ENCODE results near the gene TMPRSS15. TPM values are rescaled to one million over a fixed set of nuclear protein-coding genes. Genes with fewer than 3 reads are reported as not detected.
A peak's percentile ranks its signal among the peaks of the same experiment; 100 is the strongest.

The TMPRSS15 gene
- polyA plus RNA-seq, 1 donor: 0.50 TPM

DNA sequence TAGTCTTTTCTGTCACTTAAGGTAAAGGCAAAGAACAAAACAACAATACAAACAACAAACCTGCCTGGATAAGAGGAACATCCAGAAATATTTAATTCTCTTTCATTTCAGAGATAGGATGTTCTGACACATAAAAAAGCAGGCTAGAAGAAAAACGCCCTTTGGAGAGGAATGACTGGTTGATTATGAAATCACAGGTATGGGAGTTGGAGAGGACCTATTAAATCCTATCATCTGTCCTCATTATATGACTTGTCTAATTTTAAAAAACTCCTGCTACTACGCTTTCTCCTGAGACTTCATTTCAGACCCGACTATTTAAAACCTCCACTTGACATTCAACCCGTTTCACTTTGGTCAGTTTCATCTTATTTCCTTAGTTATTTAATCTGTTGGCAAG is 54.1 kb downstream of the TMPRSS15 start:
- no peak for DNase-seq

DNA sequence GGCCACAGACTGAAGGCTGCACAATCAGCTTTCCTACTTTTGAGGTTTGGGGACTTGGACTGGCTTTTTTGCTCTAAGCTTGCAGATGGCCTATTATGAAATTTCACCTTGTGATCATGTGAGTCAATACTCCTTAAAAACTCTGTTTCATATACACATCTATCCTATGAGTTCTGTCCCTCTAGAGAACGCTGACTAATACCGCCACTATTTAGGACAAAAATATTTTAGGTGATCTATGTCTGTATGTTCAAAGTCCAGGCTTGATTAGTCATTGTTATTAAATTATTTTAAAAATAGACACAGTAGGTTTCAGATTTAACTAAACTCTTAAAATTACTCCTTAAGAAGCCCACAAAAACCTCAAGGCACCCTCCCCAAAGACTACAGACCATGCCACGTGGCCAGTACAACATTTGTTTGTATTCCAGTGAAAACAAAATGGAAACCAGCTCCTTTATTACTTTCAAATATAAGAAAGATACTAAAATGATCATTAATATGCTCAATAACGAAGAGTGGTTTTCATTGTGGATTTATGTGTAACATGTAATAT is 63.1 kb downstream of the TMPRSS15 start:
- no peak for DNase-seq

DNA sequence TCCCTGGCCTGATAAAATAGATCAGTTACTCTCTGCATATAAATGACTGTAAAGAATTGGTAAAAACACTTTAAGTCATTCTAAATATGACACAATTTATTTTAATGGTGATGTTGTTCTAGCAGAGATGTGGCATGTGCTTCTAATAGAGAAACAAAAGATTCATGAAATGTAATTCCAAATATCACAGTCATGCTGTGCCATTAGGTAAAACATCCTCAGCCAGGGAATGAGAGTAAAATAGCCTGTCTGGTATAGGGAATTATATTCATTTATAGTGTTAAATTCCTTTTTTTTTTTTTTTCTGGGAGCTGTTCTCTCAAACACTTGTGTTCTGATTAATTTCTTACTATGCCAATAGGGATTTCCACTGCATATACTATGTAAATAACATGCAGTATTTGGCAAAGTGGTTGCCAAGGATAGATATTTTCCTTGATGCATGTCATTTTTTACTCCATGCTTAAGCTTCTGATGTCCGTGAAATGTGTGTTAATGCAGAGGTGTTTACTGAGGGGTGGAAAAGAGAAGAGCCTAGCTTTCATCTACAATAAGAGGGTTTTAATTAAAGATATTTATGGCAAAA is 67.8 kb downstream of the TMPRSS15 start:
- no peak for DNase-seq

DNA sequence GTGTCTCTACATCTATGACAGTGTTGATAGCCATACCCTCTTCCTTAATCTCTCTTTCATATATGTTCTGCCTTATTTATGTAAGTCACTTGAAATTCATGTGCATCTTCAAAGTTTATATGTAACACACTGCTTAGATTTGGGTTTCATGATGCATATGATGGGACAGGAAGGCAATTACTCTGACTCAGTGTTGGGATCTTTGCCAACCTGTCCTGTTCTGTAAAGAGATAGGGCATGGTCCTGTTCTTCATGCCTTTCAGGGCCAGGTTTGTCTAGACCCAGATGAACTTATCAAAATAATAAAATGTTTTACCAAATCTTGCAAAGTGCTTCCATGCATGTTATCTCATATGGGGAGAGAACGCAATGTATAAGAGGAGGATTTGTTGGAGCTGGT is 69.5 kb downstream of the TMPRSS15 start:
- DNase-seq: no peak

DNA sequence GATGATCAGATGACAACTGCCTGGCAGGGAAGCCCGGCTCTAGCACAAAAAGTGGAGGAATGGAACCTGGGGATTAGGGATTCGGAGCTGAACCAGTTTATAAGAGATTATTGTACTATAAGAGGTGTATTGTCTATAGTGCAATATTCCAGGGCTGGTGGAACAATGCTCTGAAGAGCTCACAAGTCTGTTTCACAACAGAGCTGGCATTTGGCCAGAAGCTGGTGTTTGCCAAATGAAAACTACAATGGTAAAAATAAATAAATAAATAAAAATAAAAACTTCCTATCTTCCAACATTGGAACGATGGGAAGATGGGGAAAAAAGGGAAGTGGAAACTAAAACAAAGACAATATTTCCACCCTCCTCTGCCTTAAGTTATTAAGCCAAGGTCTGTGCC is 85.4 kb downstream of the TMPRSS15 start:
- DNase-seq: no peak

DNA sequence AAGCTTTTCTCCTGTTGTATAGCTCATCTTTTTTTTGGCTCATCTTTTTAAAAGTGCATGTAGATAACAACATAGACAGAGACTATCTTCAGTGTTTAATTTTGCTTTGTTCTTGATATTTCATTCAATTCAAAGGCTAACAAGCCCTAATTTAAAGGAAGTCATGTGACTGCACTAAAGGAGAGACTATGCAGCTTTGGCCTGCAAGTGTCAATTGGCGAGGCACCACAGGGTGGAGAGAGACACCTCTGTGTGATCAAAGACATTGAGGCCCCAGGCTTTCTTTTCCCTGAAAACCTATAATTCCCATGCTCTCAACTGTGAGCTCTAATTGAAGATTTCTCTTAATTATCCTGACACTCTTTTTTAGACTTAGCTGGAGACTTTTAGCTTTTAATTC is 105.4 kb downstream of the TMPRSS15 start:
- no peak for DNase-seq

DNA sequence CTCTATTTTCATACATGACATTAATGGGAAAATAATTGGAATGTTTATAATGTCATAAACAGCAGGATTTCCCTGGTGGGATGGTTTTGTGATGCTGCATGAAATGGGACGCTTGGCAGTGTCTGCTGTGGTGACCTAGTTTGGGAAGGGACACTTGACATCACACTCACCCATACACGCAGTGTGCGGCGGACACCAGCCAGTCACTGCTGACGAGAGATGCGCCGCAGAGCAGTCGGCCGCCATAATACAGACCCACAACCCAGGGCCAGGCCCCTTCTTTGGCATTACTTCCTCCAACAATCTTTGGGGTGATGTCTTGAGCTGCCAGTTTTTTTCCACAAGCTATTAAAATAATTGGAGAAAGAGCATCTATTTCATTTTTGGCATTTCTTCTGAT is 109.5 kb downstream of the TMPRSS15 start:
- no peak for DNase-seq

DNA sequence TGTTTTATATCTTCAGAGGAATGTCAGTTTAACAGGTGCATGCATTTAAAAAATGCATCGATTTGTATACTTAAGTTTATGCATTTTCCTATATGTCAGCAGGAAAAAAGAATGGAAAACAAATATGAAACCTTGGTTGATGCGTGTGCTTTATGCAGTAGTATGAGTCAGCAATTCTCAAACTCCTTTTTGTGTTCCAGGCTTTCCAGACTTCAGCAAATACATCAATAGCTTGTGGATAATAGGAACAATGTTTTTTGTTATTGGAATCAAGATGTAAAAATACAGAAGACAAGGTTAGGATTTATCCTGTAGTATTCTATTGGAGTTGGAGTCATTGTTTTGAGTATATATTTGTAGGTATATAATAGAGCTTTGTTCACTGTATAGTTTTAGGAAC is 113.7 kb downstream of the TMPRSS15 start:
- DNase-seq: no peak

DNA sequence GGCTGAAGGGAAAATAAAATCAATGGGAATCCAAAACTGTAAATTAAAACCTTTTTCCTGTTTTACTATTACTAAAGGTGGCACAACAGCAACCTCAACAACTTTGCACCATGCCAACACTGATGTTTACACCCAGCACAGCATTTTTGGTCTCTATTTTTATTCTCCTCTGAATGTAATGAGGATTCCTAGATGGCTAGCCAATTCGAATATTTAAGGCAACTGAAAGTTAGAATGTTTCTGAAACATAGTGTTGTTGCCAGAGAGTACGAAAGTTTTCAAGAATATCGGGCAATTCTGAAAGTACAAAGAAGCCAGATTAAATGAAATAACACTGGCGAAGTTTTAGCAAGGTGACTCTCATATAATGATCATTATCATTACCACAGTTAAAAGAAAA is 118.2 kb downstream of the TMPRSS15 start:
- no peak for DNase-seq

DNA sequence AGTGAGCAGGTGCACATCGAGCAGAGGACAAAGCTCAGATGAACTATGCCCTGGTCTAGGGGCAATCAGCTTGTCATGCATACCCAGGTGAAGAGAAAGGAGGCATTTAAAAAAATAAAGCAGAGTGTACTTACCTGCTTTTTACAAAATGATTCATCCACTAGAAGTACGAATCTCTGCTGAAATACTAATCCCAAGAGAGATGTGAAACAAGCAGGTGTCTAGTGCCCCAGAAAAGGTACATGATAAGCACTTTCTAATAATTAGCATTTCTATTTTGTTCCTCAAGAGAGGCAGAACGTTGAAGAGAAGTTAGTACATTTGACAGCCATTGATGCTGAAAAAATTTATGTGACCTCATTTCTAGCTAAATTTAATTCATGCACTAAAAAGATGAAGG is 127.8 kb downstream of the TMPRSS15 start:
- DNase-seq: no peak

DNA sequence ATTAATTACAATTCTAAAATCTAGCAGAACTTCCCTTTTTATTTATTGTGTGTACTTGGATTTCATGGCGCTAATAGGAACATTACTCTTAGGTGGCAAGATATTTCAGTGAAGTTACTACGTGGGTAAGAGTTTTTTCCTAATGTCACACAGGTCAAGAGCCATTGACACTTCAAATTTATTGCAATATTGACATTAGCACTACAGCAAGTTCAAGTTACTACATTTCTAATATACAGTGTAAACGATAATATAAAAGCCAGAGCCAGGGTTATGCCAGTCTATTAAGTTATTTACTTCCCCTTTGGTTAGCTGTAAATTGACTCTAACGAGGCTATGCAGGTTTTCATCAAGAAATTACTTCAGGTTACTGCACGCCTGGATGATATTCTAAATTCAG is 129.2 kb downstream of the TMPRSS15 start:
- no peak for DNase-seq

DNA sequence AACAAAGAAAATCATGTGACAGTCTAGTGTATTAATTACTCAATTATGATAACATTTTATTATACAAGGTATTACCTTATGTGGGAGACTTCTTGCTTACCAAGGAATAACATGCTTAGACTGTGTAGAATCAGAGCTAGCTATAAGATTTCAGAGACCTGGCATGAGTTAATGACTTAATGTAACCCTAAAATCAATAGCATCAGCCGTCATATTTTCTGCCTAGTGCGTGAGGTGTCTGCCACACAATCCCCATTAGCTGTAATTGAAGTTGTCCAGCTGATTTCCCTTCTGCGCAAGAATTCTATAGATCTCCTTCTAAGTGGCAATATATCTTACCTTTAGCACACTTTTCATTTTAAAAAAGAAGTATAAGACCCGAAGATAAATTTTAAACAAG is 130.2 kb downstream of the TMPRSS15 start:
- DNase-seq: no peak

DNA sequence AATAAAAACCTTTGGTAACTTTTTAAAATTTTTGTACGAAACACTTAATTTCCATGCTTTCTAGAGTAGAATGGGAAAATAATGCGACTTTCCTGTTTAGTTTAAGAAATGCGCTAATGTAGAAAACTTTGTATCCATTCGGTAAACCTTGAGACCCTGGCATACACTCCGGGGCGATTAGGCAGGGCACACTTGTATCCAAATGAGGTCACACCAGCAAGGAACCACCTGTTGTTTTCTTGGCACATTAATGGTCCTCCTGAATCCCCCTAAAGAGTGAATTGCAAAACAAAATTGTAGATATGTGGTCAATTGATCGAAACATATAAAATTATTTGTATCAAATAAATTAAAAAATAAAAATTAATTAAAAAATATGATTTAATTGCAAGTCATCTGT is 133.7 kb downstream of the TMPRSS15 start:
- DNase-seq: no peak

DNA sequence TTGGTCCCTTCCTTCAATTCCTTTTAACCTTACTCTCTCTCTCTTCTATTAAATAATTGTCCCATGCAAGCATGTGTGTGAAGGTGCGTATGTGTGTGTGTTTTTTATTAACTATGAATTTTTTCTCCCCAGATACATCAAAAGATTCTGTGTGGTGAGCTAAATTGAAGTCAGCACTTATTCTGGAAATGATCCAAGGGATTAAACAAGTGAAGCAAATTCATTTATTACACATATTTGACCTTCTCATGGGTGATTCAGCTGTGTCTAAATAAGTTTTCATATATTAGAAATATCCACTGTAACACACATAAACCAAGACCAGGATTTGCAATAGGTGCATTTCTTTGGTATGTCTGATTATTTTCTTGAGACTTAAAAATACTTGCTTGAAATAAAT is 134.7 kb downstream of the TMPRSS15 start:
- DNase-seq: no peak

DNA sequence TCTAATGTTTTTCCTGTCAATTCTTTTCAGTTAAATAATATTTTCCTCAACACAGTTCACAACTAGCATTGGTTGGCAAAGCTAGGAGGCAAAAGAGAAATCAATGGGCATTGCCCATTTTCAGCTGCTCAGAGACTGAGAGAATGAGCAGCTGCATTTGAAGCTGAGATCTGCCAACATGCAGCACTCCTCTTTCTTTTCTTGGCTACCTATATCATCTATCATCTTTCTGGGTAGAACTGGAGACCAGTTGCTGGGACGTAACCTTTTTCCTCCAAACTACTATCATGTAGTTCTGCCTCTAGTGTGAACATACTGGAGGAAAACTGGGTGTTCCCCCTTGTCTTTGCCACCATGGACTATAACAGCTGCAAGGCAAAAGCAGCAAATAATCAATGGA is 136.1 kb downstream of the TMPRSS15 start:
- DNase-seq: no peak

DNA sequence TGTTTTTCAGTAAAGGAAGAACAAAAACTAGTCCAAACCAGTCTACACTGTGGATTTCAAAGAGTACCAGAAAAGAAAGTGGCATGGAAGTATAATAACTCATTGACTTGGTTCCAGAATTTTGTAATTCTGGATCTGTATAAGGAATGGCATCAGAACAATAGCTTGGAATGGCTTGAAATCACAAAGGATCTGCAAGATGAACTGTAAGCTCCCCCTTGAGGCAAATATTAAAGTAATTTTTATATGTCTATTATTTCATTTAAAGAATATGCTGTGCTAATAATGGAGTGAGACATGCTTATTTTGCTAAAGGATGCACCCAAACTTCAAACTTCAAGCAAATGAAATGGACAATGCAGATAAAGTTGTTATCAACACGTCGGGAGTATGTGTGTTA is 137.6 kb downstream of the TMPRSS15 start:
- DNase-seq: no peak

DNA sequence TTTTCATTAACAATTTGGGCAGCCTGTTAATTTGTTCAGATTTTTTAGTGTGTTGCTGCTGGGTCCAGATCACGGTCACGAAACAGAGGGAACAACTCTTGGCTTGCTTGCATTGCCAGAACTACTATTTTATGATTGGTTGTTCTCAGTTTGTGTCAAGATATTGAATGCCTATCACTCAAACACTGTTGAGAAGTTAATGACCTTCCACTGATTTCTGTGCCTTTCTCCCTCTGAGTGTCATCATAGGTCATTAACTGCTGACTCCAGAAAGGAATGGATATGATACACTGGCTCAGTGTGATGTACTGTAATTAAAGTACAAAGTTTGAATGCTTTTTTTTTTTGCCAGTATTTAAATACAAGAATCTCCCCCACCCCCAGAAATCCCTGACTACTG is 149.8 kb downstream of the TMPRSS15 start:
- DNase-seq: no peak

DNA sequence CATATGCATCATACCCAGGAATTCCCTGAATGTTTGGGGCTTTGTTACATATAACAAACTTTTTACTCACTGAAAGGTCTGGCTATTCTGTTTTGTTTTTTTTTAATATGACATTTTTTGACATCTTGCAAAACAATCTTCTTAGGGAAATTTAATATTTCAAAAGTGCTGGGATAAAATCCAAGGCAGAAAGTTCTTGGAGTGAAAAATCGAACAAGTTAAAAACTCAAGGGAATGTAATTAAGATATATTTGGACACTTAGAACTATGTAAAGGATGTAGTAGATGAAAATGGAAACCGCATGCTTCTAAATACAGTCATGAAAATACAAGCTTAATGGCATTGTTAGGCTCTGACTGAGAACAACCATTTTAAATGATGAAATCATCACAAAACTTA is 150.4 kb downstream of the TMPRSS15 start:
- DNase-seq: no peak

DNA sequence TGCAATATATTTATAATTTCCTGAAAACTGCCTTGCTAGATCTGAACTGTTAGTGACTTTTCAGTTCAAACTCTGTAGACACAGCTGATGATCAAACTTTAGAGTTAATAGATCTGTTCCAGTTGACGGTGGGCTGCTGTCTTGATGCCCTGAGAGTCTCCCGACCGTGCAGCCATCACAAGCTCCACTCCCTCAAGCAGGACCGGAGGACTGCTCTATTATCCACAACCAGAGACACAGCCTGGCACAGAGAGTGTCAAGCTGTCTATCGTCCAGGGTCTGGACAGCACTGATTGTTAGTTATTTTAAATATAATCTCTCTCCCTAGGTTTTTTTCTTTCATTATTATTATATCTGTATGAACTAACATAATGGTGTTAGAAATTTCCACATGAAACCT is 150.9 kb downstream of the TMPRSS15 start:
- DNase-seq: no peak

DNA sequence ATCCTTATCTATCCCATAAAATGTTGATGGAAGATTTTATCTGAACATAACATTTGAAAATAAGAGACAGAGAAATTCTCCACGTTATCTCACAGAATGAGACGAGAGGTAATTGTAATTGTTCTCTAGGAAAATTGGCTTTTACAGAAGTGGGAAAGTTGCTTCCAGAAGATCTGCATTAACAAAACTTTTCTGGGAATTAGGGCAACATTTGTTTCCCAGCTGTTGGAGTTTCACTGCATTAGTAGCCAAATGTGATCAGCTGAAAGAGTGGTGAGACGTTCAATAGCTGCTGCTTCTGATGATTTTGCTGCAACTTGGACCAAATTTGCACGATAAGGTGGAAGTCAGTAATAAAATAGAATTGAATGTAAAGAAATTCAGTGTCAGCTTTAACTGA is 151.3 kb downstream of the TMPRSS15 start:
- DNase-seq: no peak

DNA sequence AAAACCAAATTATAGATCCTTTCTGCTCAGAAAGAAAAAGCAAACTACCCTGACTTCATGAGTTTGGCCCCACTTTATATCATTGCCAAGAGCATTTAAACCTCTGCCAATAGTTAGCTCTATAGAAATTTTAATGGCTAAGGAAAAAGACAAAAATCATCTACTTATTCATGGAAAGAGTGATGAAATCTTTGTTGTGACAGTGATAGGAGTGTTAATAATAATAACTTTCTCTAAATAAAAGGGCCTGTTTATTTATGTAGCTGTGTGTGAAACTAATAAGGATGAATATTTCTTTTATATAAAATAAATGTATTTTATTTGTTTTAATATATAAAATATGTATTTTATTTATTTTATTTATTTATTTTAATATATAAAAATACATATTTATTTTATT is 152.5 kb downstream of the TMPRSS15 start:
- DNase-seq: no peak

DNA sequence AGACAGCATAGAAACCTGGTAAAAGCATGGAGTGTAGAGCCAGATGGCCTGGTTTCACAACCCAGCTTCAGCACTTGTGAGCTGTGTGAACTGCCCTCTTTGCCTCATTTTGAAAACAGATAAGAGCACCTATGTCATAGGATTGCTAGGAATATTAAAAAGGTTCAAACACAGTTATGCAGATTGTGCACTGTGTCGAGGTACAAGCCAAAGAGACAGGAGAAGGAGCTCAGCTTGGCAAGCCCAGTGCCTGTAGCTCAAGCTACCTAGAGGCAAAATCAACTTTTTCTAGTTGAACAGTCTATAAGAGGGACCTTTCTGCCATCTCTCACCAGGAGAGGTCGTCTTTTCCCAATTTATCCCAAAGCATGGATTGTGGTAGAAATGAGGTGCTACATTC is 153.9 kb downstream of the TMPRSS15 start:
- peak; percentile 30 for DNase-seq

DNA sequence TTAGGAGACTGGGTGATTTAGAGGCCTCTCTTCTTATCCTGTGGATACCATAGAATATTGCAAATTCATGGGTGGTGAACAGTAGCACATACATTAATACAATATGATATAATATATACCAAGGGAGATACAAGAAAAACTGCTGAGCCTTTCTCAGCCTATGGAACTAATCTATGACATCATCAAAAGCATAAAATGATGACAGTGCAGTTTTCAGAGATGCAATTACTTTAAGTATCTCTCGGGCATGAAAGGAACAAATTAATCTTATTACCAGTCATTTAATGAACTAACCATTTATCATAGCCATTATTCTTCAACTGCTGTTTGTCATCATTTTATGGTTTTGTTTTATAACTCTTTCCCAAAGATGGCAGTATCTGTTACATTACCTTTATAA is 155.4 kb downstream of the TMPRSS15 start:
- no peak for DNase-seq

DNA sequence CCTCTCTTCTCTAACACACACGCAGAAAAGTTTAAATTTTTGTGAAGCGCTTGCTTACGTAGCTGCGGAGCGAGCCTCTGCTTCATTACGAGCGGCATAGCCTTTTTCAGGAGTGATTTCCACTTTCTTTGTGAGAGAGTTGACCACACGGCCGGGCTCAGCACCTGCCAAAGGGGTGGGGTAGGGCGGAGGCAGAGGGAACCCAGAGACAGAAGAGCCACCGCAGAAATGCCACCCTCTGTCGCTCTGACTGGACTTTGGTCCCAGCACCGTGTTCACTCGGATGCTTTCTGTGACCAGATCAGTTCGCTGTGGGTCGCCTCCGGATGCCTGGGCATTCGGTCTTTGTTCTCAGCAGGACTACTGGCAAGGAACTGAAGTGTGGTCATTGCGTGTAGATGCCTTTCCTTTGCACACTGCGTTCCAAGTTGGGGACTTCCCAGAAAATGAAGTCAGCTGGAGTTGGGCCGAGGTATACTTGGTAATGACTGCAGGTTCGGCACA is 158.1 kb downstream of the TMPRSS15 start:
- peak; percentile 37 for DNase-seq

All from left kidney (tissue), 2 donors.